ENCODE data around the gene MYH14.

The MYH14 gene

GRCh38 chr19:50203281-50204080 lies at the start of gene MYH14:
TSS of gene MYH14 (plus strand) at chr19:50203622. CDS start at chr19:50210366, 6,744 bp downstream.
- H3K4me3 ChIP-seq (ENCODE audit: low read length) = no peak within 1 kb of the TSS
- peak; percentile 5 for DNase-seq (ENCODE audit: low read depth)
- TF ChIP-seq, protein P1, sequence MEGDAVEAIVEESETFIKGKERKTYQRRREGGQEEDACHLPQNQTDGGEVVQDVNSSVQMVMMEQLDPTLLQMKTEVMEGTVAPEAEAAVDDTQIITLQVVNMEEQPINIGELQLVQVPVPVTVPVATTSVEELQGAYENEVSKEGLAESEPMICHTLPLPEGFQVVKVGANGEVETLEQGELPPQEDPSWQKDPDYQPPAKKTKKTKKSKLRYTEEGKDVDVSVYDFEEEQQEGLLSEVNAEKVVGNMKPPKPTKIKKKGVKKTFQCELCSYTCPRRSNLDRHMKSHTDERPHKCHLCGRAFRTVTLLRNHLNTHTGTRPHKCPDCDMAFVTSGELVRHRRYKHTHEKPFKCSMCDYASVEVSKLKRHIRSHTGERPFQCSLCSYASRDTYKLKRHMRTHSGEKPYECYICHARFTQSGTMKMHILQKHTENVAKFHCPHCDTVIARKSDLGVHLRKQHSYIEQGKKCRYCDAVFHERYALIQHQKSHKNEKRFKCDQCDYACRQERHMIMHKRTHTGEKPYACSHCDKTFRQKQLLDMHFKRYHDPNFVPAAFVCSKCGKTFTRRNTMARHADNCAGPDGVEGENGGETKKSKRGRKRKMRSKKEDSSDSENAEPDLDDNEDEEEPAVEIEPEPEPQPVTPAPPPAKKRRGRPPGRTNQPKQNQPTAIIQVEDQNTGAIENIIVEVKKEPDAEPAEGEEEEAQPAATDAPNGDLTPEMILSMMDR (conservative IDR thresholded peaks at IDR 0.05; ENCODE audit: low read length) = no peak

DNA sequence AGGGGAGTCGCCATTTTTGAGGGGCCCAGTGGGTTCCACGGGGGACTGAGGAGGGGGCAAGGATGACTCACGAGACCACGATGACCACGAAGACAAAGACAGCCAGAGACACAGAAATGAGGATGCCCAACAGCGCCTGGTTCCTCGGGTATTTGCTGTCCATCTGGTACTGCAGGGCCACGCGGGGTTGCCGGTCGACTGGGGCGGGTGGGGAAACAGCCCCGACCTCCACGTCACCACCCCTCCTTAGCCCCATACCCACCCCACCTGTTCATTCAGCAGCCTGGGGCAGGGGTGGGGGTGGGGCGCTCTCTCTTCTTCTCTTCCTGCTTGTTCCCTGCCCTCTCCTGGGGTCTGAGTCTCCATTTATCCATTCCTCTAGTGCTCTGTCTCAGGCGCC lies 48.9 kb upstream of the MYH14 start:
- no peak overlapping the region for H3K4me3 ChIP-seq (ENCODE audit: low read length)
- TF ChIP-seq, protein P1 (conservative IDR thresholded peaks at IDR 0.05; ENCODE audit: low read length) = no peak

GRCh38 chr19:50155520-50156109 lies 47.8 kb upstream of the MYH14 start:
- no peak overlapping the region for H3K4me3 ChIP-seq (ENCODE audit: low read length)

More for the DNA sequence above, 48.9 kb upstream of the MYH14 start:
- no peak for DNase-seq (ENCODE audit: low read depth)

DNA sequence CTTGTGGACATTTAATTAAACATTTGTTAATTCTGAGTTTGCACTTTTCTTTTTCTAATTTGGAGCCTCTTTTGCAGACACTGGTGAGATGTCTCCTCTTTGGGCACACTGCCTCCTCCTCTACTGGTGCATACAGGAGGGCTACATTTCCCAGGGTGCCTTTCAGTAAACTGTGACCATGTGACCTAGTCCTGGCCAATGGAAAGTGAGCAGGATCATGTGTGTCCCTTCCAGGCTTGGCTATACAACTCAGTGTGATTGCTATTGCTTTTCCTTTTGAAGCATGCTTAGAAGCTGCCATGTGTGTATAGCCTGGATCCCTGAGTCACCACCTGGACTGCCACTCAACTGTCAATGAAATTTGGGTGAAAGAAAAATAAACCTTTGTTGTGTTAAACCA lies 44.8 kb upstream of the MYH14 start:
- no peak for DNase-seq (ENCODE audit: low read depth)
- H3K4me3 ChIP-seq (ENCODE audit: low read length) = no peak overlapping the region
- TF ChIP-seq, protein P1 (conservative IDR thresholded peaks at IDR 0.05; ENCODE audit: low read length) = no peak

More at GRCh38 chr19:50155520-50156109, 47.8 kb upstream of the MYH14 start:
- no peak for DNase-seq (ENCODE audit: low read depth)
- TF ChIP-seq, protein P1 (conservative IDR thresholded peaks at IDR 0.05; ENCODE audit: low read length) = no peak

DNA sequence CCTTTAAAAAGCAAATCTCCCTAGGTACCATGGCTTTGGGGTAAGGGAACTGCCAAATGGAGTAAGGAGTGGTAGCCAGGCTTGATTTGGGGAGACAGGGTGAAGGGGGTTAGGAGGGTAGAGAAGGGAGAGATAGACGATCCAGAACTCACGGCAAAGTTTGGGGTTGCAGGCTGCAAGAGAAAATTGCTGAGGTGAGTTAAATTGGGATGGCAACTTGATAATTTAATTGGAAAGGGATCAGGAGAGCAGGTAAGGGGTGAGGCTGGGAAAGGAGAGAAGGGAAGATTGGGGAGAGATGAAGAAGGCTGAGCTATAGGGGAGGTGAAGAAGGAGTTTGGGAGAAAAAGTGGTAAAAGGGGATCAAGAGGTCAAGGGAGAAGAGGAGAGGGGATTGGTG lies 44.3 kb upstream of the MYH14 start:
- TF ChIP-seq, protein P1 (conservative IDR thresholded peaks at IDR 0.05; ENCODE audit: low read length) = no peak
- no peak overlapping the region for H3K4me3 ChIP-seq (ENCODE audit: low read length)
- no peak for DNase-seq (ENCODE audit: low read depth)

- no peak for DNase-seq (ENCODE audit: low read depth)
- H3K4me3 ChIP-seq (ENCODE audit: low read length) = no peak within 1 kb of the TSS
- TF ChIP-seq, protein P1 (conservative IDR thresholded peaks at IDR 0.05; ENCODE audit: low read length) = no peak
These were observed 40.4 kb upstream of the MYH14 start, which contains the start of gene IZUMO2 for GRCh38 chr19:50162988-50163387. TSS of gene IZUMO2 (minus strand) at chr19:50163281. CDS start at chr19:50163194, 87 bp downstream.

DNA sequence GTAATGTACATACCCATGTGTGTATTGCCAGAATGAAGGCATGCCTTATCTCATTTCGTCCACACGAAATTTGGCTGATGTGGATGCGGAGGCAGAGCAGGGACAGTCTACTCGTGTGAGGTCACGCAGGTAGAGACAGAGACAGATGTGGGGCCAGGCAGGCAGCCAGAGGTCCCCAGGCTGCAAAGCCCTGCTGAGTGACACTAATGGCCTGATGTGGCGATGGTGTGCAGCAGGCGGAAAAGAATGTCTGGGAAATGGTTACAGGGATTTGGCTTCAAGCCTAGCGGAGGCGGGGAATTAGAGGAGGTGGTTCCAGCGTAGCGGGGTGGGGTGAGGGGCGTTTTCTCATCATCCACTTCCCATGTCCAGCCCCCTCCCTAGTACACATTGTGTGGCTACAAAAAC lies 36.1 kb upstream of the MYH14 start:
- H3K4me3 ChIP-seq (ENCODE audit: low read length) = no peak overlapping the region
- DNase-seq (ENCODE audit: low read depth) = no peak
- TF ChIP-seq, protein P1 (conservative IDR thresholded peaks at IDR 0.05; ENCODE audit: low read length) = no peak

All from AG10803 (cell line).